KMS-11 (cell line): Measurements from ENCODE around the gene ZDHHC9.

ENCODE experiments used
- H2AFZ ChIP-seq: fragments of 200-600 bp; sonication (generic); 2 replicates; pipeline ENCODE4 v1.6.1; 2016; ENCODE audit warnings: antibody characterized with exemption, mixed run types, low read depth
- H3K27ac ChIP-seq: fragments of 200-600 bp; sonication (generic); 2 replicates; pipeline ENCODE4 v1.6.1; 2016; ENCODE audit warnings: mild to moderate bottlenecking, mixed run types
- H3K27me3 ChIP-seq: fragments of 200-600 bp; sonication (generic); 2 replicates; pipeline ENCODE4 v1.6.1; 2017; ENCODE audit warnings: mild to moderate bottlenecking, low read depth, mixed run types, moderate library complexity; ENCODE audit not compliant: insufficient read depth
- H3K36me3 ChIP-seq: fragments of 200-600 bp; sonication (generic); 2 replicates; pipeline ENCODE4 v1.6.1; 2017; ENCODE audit warnings: mild to moderate bottlenecking, mixed run types; ENCODE audit not compliant: insufficient read depth
- H3K4me1 ChIP-seq: fragments of 200-600 bp; sonication (generic); 2 replicates; pipeline ENCODE4 v1.6.1; 2016; ENCODE audit warnings: mild to moderate bottlenecking, low read depth, mixed run types; ENCODE audit not compliant: poor library complexity, severe bottlenecking
- H3K4me2 ChIP-seq: fragments of 200-600 bp; sonication (generic); 2 replicates; pipeline ENCODE4 v1.7.0; 2016; ENCODE audit warnings: mild to moderate bottlenecking, mixed run types
- H3K4me3 ChIP-seq: fragments of 200-600 bp; sonication (generic); IDR thresholded peaks from 2 replicates; pipeline ENCODE4 v1.6.1; 2017; ENCODE audit warnings: low read depth, low read length, mixed read lengths; ENCODE audit not compliant: insufficient read depth
- H3K79me2 ChIP-seq: fragments of 200-600 bp; sonication (generic); 2 replicates; pipeline ENCODE4 v1.6.1; 2016; ENCODE audit warnings: low read depth, mixed run types; ENCODE audit not compliant: insufficient read depth
- H3K9ac ChIP-seq: fragments of 200-600 bp; sonication (generic); 2 replicates; pipeline ENCODE4 v1.6.1; 2016; ENCODE audit warnings: mild to moderate bottlenecking, mixed run types
- H4K20me1 ChIP-seq: fragments of 200-600 bp; sonication (generic); 2 replicates; pipeline ENCODE4 v1.6.1; 2016; ENCODE audit warnings: mild to moderate bottlenecking, mixed run types; ENCODE audit not compliant: insufficient read depth
- CTCF ChIP-seq: fragments of 200-600 bp; sonication (generic); conservative IDR thresholded peaks from 2 replicates; pipeline ENCODE4 v1.6.1; 2017; ENCODE audit warnings: low read depth, mild to moderate bottlenecking, antibody characterized with exemption, low read length, moderate library complexity, mixed read lengths

ZDHHC9 gene

GRCh38 chrX:129769467-129770154 lies 74.1 kb downstream of the ZDHHC9 start:
- H3K27ac ChIP-seq = peak overlapping the region; percentile 88
- no peaks in the 10 kb centered on the region for H3K27me3 ChIP-seq
- H3K4me3 ChIP-seq = no peak overlapping the region
- peak overlapping the region; percentile 48 for H3K9ac ChIP-seq
- peak overlapping the region; percentile 57; the same call in 1 of the 2 replicates for H2AFZ ChIP-seq
- no peaks in the 10 kb centered on the region for H3K36me3 ChIP-seq
- no peaks in the 10 kb centered on the region for H3K79me2 ChIP-seq
- no peak for TF ChIP-seq CTCF
- peaks cover 39% of the 10 kb centered on the region for H3K4me1 ChIP-seq
- H3K4me2 ChIP-seq = peak overlapping the region; percentile 58
- no peaks in the 10 kb centered on the region for H4K20me1 ChIP-seq

GRCh38 chrX:129768586-129769466 lies 74.9 kb downstream of the ZDHHC9 start:
- H3K4me3 ChIP-seq = no peak overlapping the region

GRCh38 chrX:129768186-129768585 lies 75.5 kb downstream of the ZDHHC9 start:
- Histone ChIP-seq H3K27me3 (no peaks in the 10 kb centered on the region), H3K27ac (peak overlapping the region; percentile 88), H3K9ac (no peak overlapping the region), H4K20me1 (no peaks in the 10 kb centered on the region), H3K36me3 (no peaks in the 10 kb centered on the region), H3K4me1 (peaks cover 30% of the 10 kb centered on the region), H3K4me2 (peak overlapping the region; percentile 58), H3K4me3 (no peak overlapping the region), H3K79me2 (no peaks in the 10 kb centered on the region), H2AFZ (peak overlapping the region; percentile 57; the same call in 1 of the 2 replicates)
- no peak for TF ChIP-seq CTCF

More at GRCh38 chrX:129768586-129769466, 74.9 kb downstream of the ZDHHC9 start:
- H3K79me2 ChIP-seq = no peaks in the 10 kb centered on the region
- H2AFZ ChIP-seq = peak overlapping the region; percentile 57; the same call in 1 of the 2 replicates
- peak overlapping the region; percentile 58 for H3K4me2 ChIP-seq
- peak overlapping the region; percentile 88 for H3K27ac ChIP-seq
- no peaks in the 10 kb centered on the region for H3K27me3 ChIP-seq
- no peaks in the 10 kb centered on the region for H3K36me3 ChIP-seq
- H4K20me1 ChIP-seq = no peaks in the 10 kb centered on the region
- peaks cover 32% of the 10 kb centered on the region for H3K4me1 ChIP-seq
- no peak for TF ChIP-seq CTCF
- H3K9ac ChIP-seq = peak overlapping the region; percentile 48

GRCh38 chrX:129763666-129764065 lies 80.0 kb downstream of the ZDHHC9 start:
- H3K4me1 ChIP-seq = peaks cover 30% of the 10 kb centered on the region
- no peak overlapping the region for H3K27ac ChIP-seq
- no peak overlapping the region for H3K9ac ChIP-seq
- no peaks in the 10 kb centered on the region for H3K36me3 ChIP-seq
- H3K4me2 ChIP-seq = no peak overlapping the region
- no peaks in the 10 kb centered on the region for H3K27me3 ChIP-seq
- no peak overlapping the region for H3K4me3 ChIP-seq
- no peaks in the 10 kb centered on the region for H3K79me2 ChIP-seq
- no peak for TF ChIP-seq CTCF
- no peaks in the 10 kb centered on the region for H4K20me1 ChIP-seq
- no peak overlapping the region for H2AFZ ChIP-seq
